GM19035 (cell line): ENCODE data around the gene PHKB.
"Not testable (repeated sequence)": the region's sequence is repeated elsewhere in the genome, so short reads cannot be mapped to it uniquely, and the experiment has no call there.

Experiments used
- ATAC-seq: cut with Tn5 transposase; IDR thresholded peaks from one replicate; pipeline ENCODE4 v1.9.1; 2021; ENCODE audit not compliant: unreplicated experiment

PHKB gene

GRCh38 chr16:47666434-47666833, 205.3 kb downstream of the PHKB start:
- ATAC-seq = no peak

DNA sequence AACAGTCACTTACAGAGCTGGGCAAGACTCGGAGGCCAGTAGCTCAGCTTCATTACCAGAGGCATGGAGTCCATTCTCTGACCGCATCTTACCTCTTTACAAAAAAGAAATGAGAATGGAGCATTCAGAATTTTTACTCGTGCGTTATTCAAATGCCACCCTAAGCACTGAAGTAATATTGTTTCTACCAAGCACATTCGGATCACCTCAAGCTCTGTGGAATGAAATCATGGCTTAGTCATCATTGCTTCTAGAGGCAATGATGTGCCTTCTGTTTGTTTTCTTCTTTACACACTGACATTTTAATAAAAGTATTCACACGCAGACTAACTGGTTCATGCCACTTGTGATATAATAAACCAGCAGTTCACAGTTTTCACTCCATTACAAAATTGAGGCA, 206.8 kb downstream of the PHKB start:
- ATAC-seq = no peak

DNA sequence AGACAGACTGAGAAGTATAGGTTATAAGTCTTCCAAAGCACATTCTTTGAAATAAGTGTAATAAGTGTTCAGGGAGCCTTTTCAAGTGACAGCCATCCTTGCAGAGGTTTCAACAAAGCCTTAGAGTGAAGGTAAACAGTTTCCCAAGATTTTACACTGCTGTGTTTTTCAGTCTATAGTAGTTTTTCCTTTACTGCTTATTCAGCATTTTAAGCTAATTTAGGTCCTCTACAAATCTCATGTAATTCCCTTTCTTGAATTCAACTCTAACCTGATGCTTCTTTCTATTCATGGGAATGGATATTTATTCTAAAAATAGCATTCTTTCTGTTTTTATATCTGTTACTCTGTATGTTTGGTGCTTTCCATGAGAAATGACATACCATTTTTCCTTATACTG, 211.3 kb downstream of the PHKB start:
- ATAC-seq = no peak

GRCh38 chr16:47676635-47677177, 215.6 kb downstream of the PHKB start:
- no peak for ATAC-seq

DNA sequence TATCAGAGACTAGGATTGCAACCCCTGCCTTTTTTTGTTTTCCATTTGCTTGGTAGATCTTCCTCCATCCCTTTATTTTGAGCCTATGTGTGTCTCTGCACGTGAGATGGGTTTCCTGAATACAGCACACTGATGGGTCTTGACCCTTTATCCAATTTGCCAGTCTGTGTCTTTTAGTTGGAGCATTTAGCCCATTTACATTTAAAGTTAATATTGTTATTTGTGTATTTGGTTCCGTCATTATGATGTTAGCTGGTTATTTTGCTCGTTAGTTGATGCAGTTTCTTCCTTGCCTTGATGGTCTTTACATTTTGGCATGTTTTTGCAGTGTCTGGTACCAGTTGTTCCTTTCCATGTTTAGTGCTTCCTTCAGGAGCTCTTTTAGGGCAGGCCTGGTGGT, 220.4 kb downstream of the PHKB start:
- ATAC-seq = not testable (repeated sequence)

- no peak for ATAC-seq
These were observed 226.6 kb downstream of the PHKB start for GRCh38 chr16:47687694-47688093.

DNA sequence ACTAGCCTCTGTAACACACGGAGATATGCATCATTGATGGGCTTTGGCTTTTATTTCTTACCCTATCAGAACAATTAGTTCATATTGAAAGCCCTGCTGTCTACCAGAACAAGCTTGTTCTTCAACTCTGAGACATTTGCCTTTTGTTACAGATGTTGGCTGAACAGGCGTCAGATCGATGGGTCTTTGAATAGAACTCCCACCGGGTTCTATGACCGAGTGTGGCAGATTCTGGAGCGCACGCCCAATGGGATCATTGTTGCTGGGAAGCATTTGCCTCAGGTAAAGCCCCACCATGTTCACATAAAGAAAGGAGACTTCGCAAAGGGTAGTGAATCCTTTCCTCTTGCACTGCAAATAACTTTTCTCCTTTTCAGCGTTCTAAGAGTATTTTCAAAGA, 232.1 kb downstream of the PHKB start:
- ATAC-seq = no peak

- ATAC-seq = no peak
These were observed 233.4 kb downstream of the PHKB start for GRCh38 chr16:47694543-47694942.

DNA sequence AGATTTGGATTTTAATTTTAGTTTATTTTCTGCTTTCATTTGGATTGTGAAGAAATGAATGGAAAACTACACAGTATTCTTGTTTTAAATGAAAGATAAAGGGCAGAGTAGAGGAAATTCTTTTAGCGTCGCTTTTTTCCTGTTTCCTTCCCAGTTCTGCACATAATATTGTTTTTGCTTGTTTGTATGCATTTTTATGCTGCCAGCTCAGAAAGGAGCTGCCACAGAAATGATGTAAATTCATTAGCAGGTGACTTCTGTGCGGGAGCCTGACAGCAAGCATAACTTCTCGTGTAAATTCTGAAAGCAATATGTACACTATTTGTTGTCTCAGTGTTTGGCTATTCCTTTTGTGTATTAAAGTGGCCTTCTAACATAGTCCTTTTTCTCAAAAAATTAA, 234.6 kb downstream of the PHKB start:
- ATAC-seq = no peak

- ATAC-seq = no peak
These were observed 236.7 kb downstream of the PHKB start for GRCh38 chr16:47697826-47698225.

GRCh38 chr16:47699106-47699505, 238.0 kb downstream of the PHKB start:
- no peak for ATAC-seq

GRCh38 chr16:47700857-47701587, 239.9 kb downstream of the PHKB start:
- no peak for ATAC-seq

DNA sequence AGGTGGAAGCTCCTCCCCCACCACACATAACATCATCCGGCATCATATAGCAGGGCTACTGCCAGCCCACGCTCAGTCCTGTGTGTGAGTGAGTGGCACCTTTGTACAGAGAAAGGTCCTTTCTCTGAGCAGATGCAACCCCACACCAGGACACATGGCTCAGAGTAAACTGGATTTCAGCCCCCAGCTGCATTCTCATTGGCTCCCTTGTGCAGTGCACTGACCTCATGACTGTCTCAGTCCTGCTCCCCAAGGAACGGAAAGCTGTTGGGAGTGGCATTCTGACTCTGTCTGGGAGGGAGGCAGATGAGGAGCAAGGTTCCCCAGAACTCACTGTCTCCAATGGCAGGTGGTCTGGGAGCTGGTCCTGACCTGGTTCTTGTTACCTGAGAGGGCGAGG, 244.1 kb downstream of the PHKB start:
- no peak for ATAC-seq

- ATAC-seq = no peak
These were observed 250.7 kb downstream of the PHKB start for GRCh38 chr16:47711809-47712208.

DNA sequence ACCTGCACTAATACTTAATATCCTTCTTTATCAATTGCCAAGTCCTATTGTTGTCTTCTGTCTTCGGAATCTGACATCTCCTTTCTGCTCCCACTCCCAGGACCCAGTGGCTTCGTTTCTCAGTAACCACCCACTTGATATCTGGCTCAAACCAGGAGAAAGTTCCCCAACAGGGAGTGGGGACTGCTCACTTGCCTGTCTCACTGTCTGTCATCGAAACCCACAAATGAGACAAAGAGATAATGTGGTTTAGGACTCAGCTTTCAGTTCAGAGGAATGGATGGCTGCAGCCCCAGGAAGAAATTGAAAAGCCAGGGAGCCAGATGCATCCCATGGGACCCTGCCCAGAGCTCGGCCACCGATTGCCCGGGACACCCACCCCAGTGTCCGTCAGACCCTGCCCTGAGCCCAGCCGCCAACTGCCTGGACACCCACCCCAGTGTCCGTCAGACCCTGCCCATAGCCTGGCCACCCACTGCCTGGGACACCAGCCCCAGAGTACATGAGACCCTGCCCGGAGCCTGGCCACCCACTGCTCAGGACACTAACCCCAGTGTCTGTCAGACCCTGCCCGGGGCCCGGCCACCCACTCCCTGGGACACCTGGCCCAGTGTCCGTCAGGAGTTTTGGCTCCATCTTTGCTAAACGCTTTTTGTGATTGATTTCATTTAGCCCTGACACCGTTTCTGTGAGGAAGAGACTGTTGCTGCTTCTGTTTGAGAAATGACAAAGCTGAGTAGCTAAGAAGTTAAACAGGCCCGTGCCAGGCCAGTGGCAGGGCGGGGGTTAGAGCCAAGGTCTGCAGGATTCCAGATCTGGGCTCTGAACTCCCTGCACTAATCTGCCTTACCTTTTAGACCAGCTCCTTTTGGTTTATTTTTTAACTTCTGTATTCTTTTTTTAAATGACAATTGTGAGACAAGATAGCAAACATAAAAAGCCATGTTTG, 251.4 kb downstream of the PHKB start:
- ATAC-seq = no peak

- ATAC-seq = no peak
These were observed 252.1 kb downstream of the PHKB start for GRCh38 chr16:47713225-47713595.

- no peak for ATAC-seq
These were observed 254.4 kb downstream of the PHKB start for GRCh38 chr16:47715442-47716083.

GRCh38 chr16:47716571-47716970, 255.4 kb downstream of the PHKB start:
- ATAC-seq = no peak

GRCh38 chr16:47719713-47720112, 258.6 kb downstream of the PHKB start:
- ATAC-seq = no peak

- ATAC-seq = no peak
These were observed 260.0 kb downstream of the PHKB start for GRCh38 chr16:47721006-47721637.

DNA sequence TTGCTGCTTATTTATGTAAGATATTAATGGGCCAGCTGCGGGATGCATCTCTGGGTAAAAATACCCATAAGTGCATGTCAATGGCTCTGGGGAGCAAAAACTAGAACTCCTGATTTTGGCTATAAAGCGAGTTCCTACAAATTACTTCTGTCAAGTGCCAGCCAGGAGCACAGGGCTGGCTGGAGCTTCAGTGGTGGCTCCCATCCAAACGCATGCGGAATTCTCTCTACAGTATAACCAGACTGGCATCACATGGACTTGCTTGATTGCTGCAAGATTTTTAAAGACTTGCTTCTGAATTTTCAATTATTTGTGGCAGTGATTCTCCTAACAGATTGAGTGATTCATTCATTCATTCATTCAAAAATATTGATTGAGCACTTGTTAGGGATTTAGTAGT, 260.9 kb downstream of the PHKB start:
- no peak for ATAC-seq
